ENCODE measurements around the gene EIPR1. TPM values are rescaled to one million over a fixed set of nuclear protein-coding genes. Genes with fewer than 3 reads are reported as not detected.
"Not testable (repeated sequence)": the region's sequence is repeated elsewhere in the genome, so short reads cannot be mapped to it uniquely, and the experiment has no call there.

EIPR1 gene
- total RNA-seq, 1 donor from 2014 or later: 32.0 TPM

- Mint-ChIP-seq H3K4me3 (ENCODE audit: low read depth) (no peak overlapping the region), H3K27ac (no peak overlapping the region), H3K9me3 (ENCODE audit: low read depth) (no peaks in the 10 kb centered on the region), H3K4me1 (ENCODE audit: low read depth) (no peaks in the 10 kb centered on the region), H3K36me3 (ENCODE audit: insufficient read depth) (peaks cover 6% of the 10 kb centered on the region), H3K27me3 (no peaks in the 10 kb centered on the region)
- DNase-seq (ENCODE audit: low spot score, unreplicated experiment): no peak
- TF ChIP-seq CTCF (IDR thresholded peaks at IDR 0.05; ENCODE audit: unreplicated experiment): no peak
Measured at GRCh38 chr2:3203497-3204019, 174.1 kb downstream of the EIPR1 start.

GRCh38 chr2:3202926-3203325, 174.7 kb downstream of the EIPR1 start:
- DNase-seq (ENCODE audit: low spot score, unreplicated experiment): no peak
- no peaks in the 10 kb centered on the region for H3K9me3 Mint-ChIP-seq (ENCODE audit: low read depth)
- H3K27me3 Mint-ChIP-seq: no peaks in the 10 kb centered on the region
- no peak overlapping the region for H3K27ac Mint-ChIP-seq
- no peak for TF ChIP-seq CTCF (IDR thresholded peaks at IDR 0.05; ENCODE audit: unreplicated experiment)
- peaks cover 9% of the 10 kb centered on the region for H3K36me3 Mint-ChIP-seq (ENCODE audit: insufficient read depth)
- H3K4me1 Mint-ChIP-seq (ENCODE audit: low read depth): peaks cover 2% of the 10 kb centered on the region
- no peak overlapping the region for H3K4me3 Mint-ChIP-seq (ENCODE audit: low read depth)

GRCh38 chr2:3201281-3201680, 176.3 kb downstream of the EIPR1 start:
- H3K36me3 Mint-ChIP-seq (ENCODE audit: insufficient read depth): peaks cover 12% of the 10 kb centered on the region
- no peaks in the 10 kb centered on the region for H3K9me3 Mint-ChIP-seq (ENCODE audit: low read depth)
- H3K4me1 Mint-ChIP-seq (ENCODE audit: low read depth): peaks cover 2% of the 10 kb centered on the region
- no peak for DNase-seq (ENCODE audit: low spot score, unreplicated experiment)
- no peak overlapping the region for H3K4me3 Mint-ChIP-seq (ENCODE audit: low read depth)
- H3K27ac Mint-ChIP-seq: peak overlapping the region; percentile 39
- no peak for TF ChIP-seq CTCF (IDR thresholded peaks at IDR 0.05; ENCODE audit: unreplicated experiment)
- no peaks in the 10 kb centered on the region for H3K27me3 Mint-ChIP-seq

GRCh38 chr2:3200420-3200939, 177.1 kb downstream of the EIPR1 start:
- no peak overlapping the region for H3K4me3 Mint-ChIP-seq (ENCODE audit: low read depth)
- TF ChIP-seq CTCF (IDR thresholded peaks at IDR 0.05; ENCODE audit: unreplicated experiment): no peak
- H3K27me3 Mint-ChIP-seq: no peaks in the 10 kb centered on the region
- peaks cover 12% of the 10 kb centered on the region for H3K36me3 Mint-ChIP-seq (ENCODE audit: insufficient read depth)
- H3K4me1 Mint-ChIP-seq (ENCODE audit: low read depth): peaks cover 2% of the 10 kb centered on the region
- no peaks in the 10 kb centered on the region for H3K9me3 Mint-ChIP-seq (ENCODE audit: low read depth)
- H3K27ac Mint-ChIP-seq: no peak overlapping the region
- no peak for DNase-seq (ENCODE audit: low spot score, unreplicated experiment)

GRCh38 chr2:3199627-3200345, 177.8 kb downstream of the EIPR1 start:
- Mint-ChIP-seq H3K9me3 (ENCODE audit: low read depth) (no peaks in the 10 kb centered on the region), H3K27me3 (no peaks in the 10 kb centered on the region), H3K27ac (no peak overlapping the region), H3K36me3 (ENCODE audit: insufficient read depth) (peaks cover 12% of the 10 kb centered on the region), H3K4me1 (ENCODE audit: low read depth) (peaks cover 2% of the 10 kb centered on the region), H3K4me3 (ENCODE audit: low read depth) (no peak overlapping the region)
- TF ChIP-seq CTCF (IDR thresholded peaks at IDR 0.05; ENCODE audit: unreplicated experiment): no peak
- DNase-seq (ENCODE audit: low spot score, unreplicated experiment): no peak

GRCh38 chr2:3198671-3199192, 178.9 kb downstream of the EIPR1 start:
- not testable (repeated sequence) for H3K9me3 Mint-ChIP-seq (ENCODE audit: low read depth); H3K4me3 Mint-ChIP-seq (ENCODE audit: low read depth); H3K27ac Mint-ChIP-seq; H3K4me1 Mint-ChIP-seq (ENCODE audit: low read depth); DNase-seq (ENCODE audit: low spot score, unreplicated experiment); H3K27me3 Mint-ChIP-seq
- peaks cover 12% of the 10 kb centered on the region for H3K36me3 Mint-ChIP-seq (ENCODE audit: insufficient read depth)
